SK-N-SH treated with all-trans-retinoic acid at 6 μM for 48 hours (cell line): ENCODE results near the gene RNASE9.
A peak's percentile ranks its signal among the peaks of the same experiment; 100 is the strongest.

Experiments used
- ATAC-seq: fragments of 200-7000 bp; cut with Tn5 transposase; 3 replicates; pipeline ENCODE4 v1.9.1; 2020; ENCODE audit warnings: mild to moderate bottlenecking, moderate library complexity
- ARNTL ChIP-seq: fragments of 450-650 bp; formaldehyde crosslinking; IDR thresholded peaks from 2 replicates; pipeline ENCODE4 v1.5.0; 2020; ENCODE audit warnings: low read depth, mild to moderate bottlenecking, moderate library complexity, borderline replicate concordance
- BACH2 ChIP-seq: fragments of 250-450 bp; sonication (Bioruptor Pico); IDR thresholded peaks from 2 replicates; pipeline ENCODE4 v1.9.0; 2021; ENCODE audit warnings: mild to moderate bottlenecking, borderline replicate concordance
- CSDC2 ChIP-seq: fragments of 250-450 bp; sonication (Bioruptor Pico); IDR thresholded peaks from 2 replicates; pipeline ENCODE4 v1.5.0; 2020; ENCODE audit warnings: mild to moderate bottlenecking, moderate library complexity
- GLIS3 ChIP-seq: fragments of 250-450 bp; sonication (Bioruptor Pico); IDR thresholded peaks from 2 replicates; pipeline ENCODE4 v1.5.0; 2020; ENCODE audit warnings: mild to moderate bottlenecking, moderate library complexity
- ISL1 ChIP-seq: fragments of 250-450 bp; sonication (Bioruptor Pico); IDR thresholded peaks from 2 replicates; pipeline ENCODE4 v2.1.2; 2022; ENCODE audit warnings: mild to moderate bottlenecking, moderate library complexity
- OSR1 ChIP-seq: fragments of 250-450 bp; sonication (Bioruptor Pico); IDR thresholded peaks from 2 replicates; pipeline ENCODE4 v1.8.0; 2022; ENCODE audit warnings: moderate library complexity, mild to moderate bottlenecking, inconsistent platforms
- PPARA ChIP-seq: fragments of 250-450 bp; sonication (Bioruptor Pico); IDR thresholded peaks from 2 replicates; pipeline ENCODE4 v1.5.0; 2020; ENCODE audit warnings: mild to moderate bottlenecking, borderline replicate concordance
- RARB ChIP-seq: fragments of 250-450 bp; sonication (Bioruptor Pico); IDR thresholded peaks from 2 replicates; pipeline ENCODE4 v1.8.0; 2021; ENCODE audit warnings: mild to moderate bottlenecking, moderate library complexity
- SNAI2 ChIP-seq: fragments of 250-450 bp; sonication (Bioruptor Pico); IDR thresholded peaks from 2 replicates; pipeline ENCODE4 v1.5.0; 2020; ENCODE audit warnings: mild to moderate bottlenecking, moderate library complexity
- TCF4 ChIP-seq: fragments of 250-450 bp; sonication (Bioruptor Pico); IDR thresholded peaks from 2 replicates; pipeline ENCODE4 v1.8.0; 2021; ENCODE audit warnings: mild to moderate bottlenecking, moderate library complexity, borderline replicate concordance
- TOX ChIP-seq: fragments of 250-450 bp; sonication (Bioruptor Pico); IDR thresholded peaks from 2 replicates; pipeline ENCODE4 v1.8.0; 2021; ENCODE audit warnings: mild to moderate bottlenecking, moderate library complexity, borderline replicate concordance
- ZC3H10 ChIP-seq: fragments of 250-450 bp; sonication (Bioruptor Pico); IDR thresholded peaks from 2 replicates; pipeline ENCODE4 v1.5.1; 2021; ENCODE audit warnings: mild to moderate bottlenecking, moderate library complexity
- ZFP30 ChIP-seq: fragments of 450-650 bp; formaldehyde crosslinking; IDR thresholded peaks from 2 replicates; pipeline ENCODE4 v1.5.0; 2022; ENCODE audit warnings: mild to moderate bottlenecking, moderate library complexity
- ZNF70 ChIP-seq: fragments of 450-650 bp; formaldehyde crosslinking; IDR thresholded peaks from 2 replicates; pipeline ENCODE4 v1.5.0; 2020; ENCODE audit warnings: mild to moderate bottlenecking, moderate library complexity
- ZNF8 ChIP-seq: fragments of 450-650 bp; formaldehyde crosslinking; IDR thresholded peaks from 2 replicates; pipeline ENCODE4 v1.5.0; 2020; ENCODE audit warnings: mild to moderate bottlenecking, moderate library complexity
- TF ChIP-seq, protein P1 (sequence below): fragments of 250-450 bp; sonication (Bioruptor Pico); IDR thresholded peaks from 2 replicates; pipeline ENCODE4 v1.5.0; 2020; ENCODE audit warnings: mild to moderate bottlenecking, moderate library complexity
- TF ChIP-seq, protein P2 (sequence below): fragments of 250-450 bp; sonication (Bioruptor Pico); IDR thresholded peaks from 2 replicates; pipeline ENCODE4 v1.8.0; 2021; ENCODE audit warnings: low read depth, mild to moderate bottlenecking, moderate library complexity, borderline replicate concordance
- TF ChIP-seq, protein P3 (sequence below): fragments of 250-450 bp; sonication (Bioruptor Pico); IDR thresholded peaks from 2 replicates; pipeline ENCODE4 v1.5.1; 2020; ENCODE audit warnings: low read depth, mild to moderate bottlenecking, moderate library complexity
- TF ChIP-seq, protein P4 (sequence below): fragments of 250-450 bp; sonication (Bioruptor Pico); IDR thresholded peaks from 2 replicates; pipeline ENCODE4 v1.5.1; 2021; ENCODE audit warnings: mild to moderate bottlenecking, moderate library complexity
- TF ChIP-seq, protein P5 (sequence below): fragments of 250-450 bp; sonication (Bioruptor Pico); IDR thresholded peaks from 2 replicates; pipeline ENCODE4 v1.8.0; 2020; ENCODE audit warnings: mild to moderate bottlenecking, moderate library complexity, borderline replicate concordance

The RNASE9 gene

DNA sequence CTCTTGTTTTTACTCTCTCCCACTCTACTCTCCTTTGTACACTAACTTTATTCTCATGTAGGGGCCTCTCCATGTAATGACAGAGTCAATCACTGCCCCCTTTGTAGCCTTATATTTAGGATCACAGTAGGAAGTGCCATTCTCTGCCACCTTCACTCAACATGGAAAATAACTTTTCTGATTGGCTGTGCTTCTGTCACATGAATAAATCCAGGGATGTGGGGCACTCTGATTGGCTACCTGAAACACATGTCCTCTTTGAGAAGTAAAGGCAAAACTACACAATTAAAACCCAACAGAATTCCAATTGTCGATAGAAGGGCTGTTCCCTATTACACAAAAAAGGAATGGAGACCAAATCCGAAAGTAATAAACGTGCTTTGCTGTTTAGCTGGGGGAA lies at the start of gene RNASE9:
Gene RNASE9, minus strand, starts transcription at position 87 of the 400 bp plus-strand sequence.
- TF ChIP-seq RARB = no peak
- no peak for TF ChIP-seq ZC3H10 (CRISPR knock-in tag)
- no peak for TF ChIP-seq CSDC2 (CRISPR knock-in tag)
- TF ChIP-seq, protein P1, sequence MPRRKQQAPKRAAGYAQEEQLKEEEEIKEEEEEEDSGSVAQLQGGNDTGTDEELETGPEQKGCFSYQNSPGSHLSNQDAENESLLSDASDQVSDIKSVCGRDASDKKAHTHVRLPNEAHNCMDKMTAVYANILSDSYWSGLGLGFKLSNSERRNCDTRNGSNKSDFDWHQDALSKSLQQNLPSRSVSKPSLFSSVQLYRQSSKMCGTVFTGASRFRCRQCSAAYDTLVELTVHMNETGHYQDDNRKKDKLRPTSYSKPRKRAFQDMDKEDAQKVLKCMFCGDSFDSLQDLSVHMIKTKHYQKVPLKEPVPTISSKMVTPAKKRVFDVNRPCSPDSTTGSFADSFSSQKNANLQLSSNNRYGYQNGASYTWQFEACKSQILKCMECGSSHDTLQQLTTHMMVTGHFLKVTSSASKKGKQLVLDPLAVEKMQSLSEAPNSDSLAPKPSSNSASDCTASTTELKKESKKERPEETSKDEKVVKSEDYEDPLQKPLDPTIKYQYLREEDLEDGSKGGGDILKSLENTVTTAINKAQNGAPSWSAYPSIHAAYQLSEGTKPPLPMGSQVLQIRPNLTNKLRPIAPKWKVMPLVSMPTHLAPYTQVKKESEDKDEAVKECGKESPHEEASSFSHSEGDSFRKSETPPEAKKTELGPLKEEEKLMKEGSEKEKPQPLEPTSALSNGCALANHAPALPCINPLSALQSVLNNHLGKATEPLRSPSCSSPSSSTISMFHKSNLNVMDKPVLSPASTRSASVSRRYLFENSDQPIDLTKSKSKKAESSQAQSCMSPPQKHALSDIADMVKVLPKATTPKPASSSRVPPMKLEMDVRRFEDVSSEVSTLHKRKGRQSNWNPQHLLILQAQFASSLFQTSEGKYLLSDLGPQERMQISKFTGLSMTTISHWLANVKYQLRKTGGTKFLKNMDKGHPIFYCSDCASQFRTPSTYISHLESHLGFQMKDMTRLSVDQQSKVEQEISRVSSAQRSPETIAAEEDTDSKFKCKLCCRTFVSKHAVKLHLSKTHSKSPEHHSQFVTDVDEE (CRISPR knock-in tag) = no peak
- TF ChIP-seq ISL1 (CRISPR knock-in tag) = no peak
- TF ChIP-seq, protein P2, sequence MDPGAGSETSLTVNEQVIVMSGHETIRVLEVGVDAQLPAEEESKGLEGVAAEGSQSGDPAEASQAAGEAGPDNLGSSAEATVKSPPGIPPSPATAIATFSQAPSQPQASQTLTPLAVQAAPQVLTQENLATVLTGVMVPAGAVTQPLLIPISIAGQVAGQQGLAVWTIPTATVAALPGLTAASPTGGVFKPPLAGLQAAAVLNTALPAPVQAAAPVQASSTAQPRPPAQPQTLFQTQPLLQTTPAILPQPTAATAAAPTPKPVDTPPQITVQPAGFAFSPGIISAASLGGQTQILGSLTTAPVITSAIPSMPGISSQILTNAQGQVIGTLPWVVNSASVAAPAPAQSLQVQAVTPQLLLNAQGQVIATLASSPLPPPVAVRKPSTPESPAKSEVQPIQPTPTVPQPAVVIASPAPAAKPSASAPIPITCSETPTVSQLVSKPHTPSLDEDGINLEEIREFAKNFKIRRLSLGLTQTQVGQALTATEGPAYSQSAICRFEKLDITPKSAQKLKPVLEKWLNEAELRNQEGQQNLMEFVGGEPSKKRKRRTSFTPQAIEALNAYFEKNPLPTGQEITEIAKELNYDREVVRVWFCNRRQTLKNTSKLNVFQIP (CRISPR knock-in tag) = no peak
- TF ChIP-seq, protein P3, sequence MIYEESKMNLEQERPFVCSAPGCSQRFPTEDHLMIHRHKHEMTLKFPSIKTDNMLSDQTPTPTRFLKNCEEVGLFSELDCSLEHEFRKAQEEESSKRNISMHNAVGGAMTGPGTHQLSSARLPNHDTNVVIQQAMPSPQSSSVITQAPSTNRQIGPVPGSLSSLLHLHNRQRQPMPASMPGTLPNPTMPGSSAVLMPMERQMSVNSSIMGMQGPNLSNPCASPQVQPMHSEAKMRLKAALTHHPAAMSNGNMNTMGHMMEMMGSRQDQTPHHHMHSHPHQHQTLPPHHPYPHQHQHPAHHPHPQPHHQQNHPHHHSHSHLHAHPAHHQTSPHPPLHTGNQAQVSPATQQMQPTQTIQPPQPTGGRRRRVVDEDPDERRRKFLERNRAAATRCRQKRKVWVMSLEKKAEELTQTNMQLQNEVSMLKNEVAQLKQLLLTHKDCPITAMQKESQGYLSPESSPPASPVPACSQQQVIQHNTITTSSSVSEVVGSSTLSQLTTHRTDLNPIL (CRISPR knock-in tag) = no peak
- no peak for TF ChIP-seq TCF4
- TF ChIP-seq, protein P4, sequence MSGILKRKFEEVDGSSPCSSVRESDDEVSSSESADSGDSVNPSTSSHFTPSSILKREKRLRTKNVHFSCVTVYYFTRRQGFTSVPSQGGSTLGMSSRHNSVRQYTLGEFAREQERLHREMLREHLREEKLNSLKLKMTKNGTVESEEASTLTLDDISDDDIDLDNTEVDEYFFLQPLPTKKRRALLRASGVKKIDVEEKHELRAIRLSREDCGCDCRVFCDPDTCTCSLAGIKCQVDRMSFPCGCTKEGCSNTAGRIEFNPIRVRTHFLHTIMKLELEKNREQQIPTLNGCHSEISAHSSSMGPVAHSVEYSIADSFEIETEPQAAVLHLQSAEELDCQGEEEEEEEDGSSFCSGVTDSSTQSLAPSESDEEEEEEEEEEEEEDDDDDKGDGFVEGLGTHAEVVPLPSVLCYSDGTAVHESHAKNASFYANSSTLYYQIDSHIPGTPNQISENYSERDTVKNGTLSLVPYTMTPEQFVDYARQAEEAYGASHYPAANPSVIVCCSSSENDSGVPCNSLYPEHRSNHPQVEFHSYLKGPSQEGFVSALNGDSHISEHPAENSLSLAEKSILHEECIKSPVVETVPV (CRISPR knock-in tag) = no peak
- TF ChIP-seq, protein P5, sequence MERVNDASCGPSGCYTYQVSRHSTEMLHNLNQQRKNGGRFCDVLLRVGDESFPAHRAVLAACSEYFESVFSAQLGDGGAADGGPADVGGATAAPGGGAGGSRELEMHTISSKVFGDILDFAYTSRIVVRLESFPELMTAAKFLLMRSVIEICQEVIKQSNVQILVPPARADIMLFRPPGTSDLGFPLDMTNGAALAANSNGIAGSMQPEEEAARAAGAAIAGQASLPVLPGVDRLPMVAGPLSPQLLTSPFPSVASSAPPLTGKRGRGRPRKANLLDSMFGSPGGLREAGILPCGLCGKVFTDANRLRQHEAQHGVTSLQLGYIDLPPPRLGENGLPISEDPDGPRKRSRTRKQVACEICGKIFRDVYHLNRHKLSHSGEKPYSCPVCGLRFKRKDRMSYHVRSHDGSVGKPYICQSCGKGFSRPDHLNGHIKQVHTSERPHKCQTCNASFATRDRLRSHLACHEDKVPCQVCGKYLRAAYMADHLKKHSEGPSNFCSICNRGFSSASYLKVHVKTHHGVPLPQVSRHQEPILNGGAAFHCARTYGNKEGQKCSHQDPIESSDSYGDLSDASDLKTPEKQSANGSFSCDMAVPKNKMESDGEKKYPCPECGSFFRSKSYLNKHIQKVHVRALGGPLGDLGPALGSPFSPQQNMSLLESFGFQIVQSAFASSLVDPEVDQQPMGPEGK (CRISPR knock-in tag) = no peak
- TF ChIP-seq ZNF70 = no peak
- TF ChIP-seq OSR1 (CRISPR knock-in tag) = no peak
- no peak for TF ChIP-seq ZNF8 (CRISPR knock-in tag)
- no peak for TF ChIP-seq TOX (CRISPR knock-in tag)
- TF ChIP-seq SNAI2 (CRISPR knock-in tag) = no peak
- TF ChIP-seq GLIS3 = no peak
- TF ChIP-seq BACH2 = no peak
- TF ChIP-seq ARNTL (CRISPR knock-in tag) = no peak
- no peak for TF ChIP-seq ZFP30 (CRISPR knock-in tag)
- TF ChIP-seq PPARA (CRISPR knock-in tag) = no peak

DNA sequence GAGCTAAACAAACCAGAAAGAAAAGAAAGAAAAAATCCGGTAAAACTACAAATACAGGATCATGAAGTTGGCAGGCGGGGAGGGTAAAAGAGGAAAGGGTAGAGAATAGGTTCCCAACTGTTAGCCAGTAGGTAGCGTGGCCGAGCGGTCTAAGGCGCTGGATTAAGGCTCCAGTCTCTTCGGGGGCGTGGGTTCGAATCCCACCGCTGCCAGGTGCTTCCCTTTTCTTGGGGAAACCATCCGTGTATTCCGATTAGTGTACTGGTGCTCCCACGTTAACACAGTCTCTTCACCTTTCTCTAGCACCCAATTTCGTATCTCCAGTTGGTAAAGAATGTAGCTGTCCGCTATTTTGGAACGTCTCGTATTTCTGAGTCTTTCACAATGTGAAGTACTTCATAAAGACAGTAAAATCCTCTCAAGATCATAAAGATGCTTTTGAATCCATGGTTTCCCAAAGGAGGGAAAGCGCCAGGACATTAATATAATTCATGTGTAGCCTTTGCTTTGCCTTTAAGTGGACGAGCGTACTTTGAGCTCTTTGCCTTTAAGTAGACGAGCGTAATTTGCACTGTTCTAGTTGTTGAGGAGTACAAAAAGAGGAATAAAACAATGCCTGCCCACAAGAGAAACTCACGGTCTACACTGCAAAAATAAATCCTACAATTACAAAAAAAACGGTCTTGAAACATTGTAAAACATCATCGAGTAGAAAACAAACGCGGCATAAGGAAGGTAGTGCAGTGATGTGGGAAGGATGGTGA lies 49.3 kb upstream of the RNASE9 start:
- peak; percentile 60 for ATAC-seq
- TF ChIP-seq CSDC2 (CRISPR knock-in tag) (peak; percentile 34; the same call in 1 of the 2 replicates), ZFP30 (CRISPR knock-in tag) (no peak)

More for the DNA sequence above, at the start of gene RNASE9:
- ATAC-seq = no peak

DNA sequence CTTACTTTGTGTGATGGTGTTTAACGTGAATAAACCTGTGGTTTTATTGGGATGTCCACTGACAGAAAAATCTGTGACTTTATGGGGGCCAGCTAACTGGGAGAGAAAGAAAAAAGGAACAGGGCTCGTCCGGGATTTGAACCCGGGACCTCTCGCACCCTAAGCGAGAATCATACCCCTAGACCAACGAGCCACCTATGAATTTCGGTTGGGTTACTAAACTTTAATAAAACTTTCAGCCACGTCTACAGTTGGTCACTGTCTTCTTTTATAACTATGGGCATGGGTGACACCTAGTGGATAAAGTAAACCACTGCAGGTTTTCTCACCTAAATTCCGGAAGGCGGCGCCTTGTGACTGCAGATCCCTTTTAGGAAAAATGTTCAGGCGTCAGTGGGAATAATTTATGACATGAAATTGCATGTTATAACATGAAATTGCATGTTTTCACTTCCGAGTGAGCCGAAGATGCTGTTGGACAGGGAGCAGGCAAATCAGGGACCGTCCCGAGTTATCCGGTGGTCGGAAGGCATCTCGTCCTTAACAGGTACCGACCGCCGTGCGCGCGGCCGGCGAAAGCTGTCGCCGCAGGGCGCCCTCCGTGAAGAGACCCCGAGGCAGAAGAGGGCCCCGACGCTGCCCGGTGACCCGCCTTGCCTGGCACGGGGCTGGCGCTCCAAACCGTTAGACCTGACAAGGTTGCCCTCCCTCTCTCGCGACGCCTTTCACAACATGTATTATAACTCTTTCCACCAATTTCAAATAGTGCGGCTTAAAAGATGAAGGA lies 48.6 kb upstream of the RNASE9 start:
- ATAC-seq = peak; percentile 16
- TF ChIP-seq, protein P5 (CRISPR knock-in tag) = no peak
- TF ChIP-seq, protein P4 (CRISPR knock-in tag) = no peak
- TF ChIP-seq, protein P1 (CRISPR knock-in tag) = no peak
- TF ChIP-seq ARNTL (CRISPR knock-in tag) (no peak), ISL1 (CRISPR knock-in tag) (no peak)
